H1 (cell line): ENCODE results near the gene ARID4A. TPM values are rescaled to one million over a fixed set of nuclear protein-coding genes. Genes with fewer than 3 reads are reported as not detected.

Experiments
- CBX5 ChIP-seq: fragments of 300-800, 300-1000 bp; sonication (generic); IDR thresholded peaks from 2 replicates; pipeline ENCODE4 v1.7.1; 2016; ENCODE audit warnings: antibody characterized with exemption, low read length, low read depth
- CTBP2 ChIP-seq: IDR thresholded peaks from 2 replicates; pipeline ENCODE4 v1.7.0; 2011; ENCODE audit warnings: borderline replicate concordance, mild to moderate bottlenecking, moderate library complexity, mixed read lengths, low read length; ENCODE audit not compliant: insufficient read depth, insufficient read length
- NANOG ChIP-seq: IDR thresholded peaks from 2 replicates; pipeline ENCODE4 v1.6.1; 2011; ENCODE audit warnings: low read length, low read depth, mild to moderate bottlenecking, inconsistent platforms; ENCODE audit not compliant: insufficient read depth, poor library complexity, severe bottlenecking
- RNF2 ChIP-seq: fragments of 200-900, 300-1000 bp; sonication (generic); IDR thresholded peaks from 2 replicates; pipeline ENCODE4 v1.7.1; 2016; ENCODE audit warnings: borderline replicate concordance, low read depth, mild to moderate bottlenecking, antibody characterized with exemption, low read length; ENCODE audit not compliant: poor library complexity, severe bottlenecking; ENCODE audit errors: missing control alignments
- SAP30 ChIP-seq: fragments of 300-600 bp; sonication (generic); IDR thresholded peaks from 2 replicates; pipeline ENCODE4 v1.7.1; 2012; ENCODE audit warnings: low read length, moderate library complexity, mild to moderate bottlenecking, inconsistent platforms; ENCODE audit not compliant: insufficient read depth, insufficient replicate concordance
- polyA plus RNA-seq, 7 experiments: library from polyadenylated mRNA; depleted of rRNA in 3 of 7; stranded (reverse) in 5 of 7; unstranded in 2 of 7; fragments of >200 nt in 5 of 7; fragments of 200-250 nt in 2 of 7; gene quantifications; 1 replicate in 5 of 7; 2 replicates in 1 of 7; 4 replicates in 1 of 7; pipeline versions ENCODE4 v1.2.1 to v1.2.3, GENCODE V29; 2011 to 2013; ENCODE audit warnings: missing spikeins in 2 of 7, mixed read lengths in 2 of 7
- total RNA-seq: library from RNA; stranded (reverse); fragmentation: NEBNext Ultra II Directional; extraction: Animal tissue kit (Norgen Biotek cat#: 25700); gene quantifications from 2 replicates; pipeline ENCODE4 v1.2.1, GENCODE V29; 2021

Gene ARID4A
- total and polyA plus RNA-seq, 2 of the 8 experiments (the other 6 are each of a cell fraction or from before 2014, with no cell fraction given), result 2.1 to 14.6 TPM

DNA sequence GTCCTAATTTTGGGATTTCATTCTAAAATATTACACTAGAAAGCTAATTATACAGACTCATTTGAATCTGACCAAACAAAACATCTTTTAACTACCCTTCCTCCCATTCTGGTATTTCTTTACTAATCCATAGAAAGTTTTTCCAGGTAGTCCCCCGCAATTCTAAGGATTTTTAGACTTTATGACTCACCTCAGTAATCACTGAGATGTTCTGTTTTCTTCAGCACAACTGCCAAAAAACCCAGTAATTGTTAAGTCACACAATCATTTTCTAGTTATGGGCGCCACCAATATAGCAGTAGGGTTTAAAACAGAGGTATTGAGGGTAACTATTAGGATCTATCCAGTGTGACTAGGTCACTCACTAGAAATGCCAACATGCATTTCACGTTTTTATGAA, 1.6 kb upstream of the ARID4A start (continued):
- TF ChIP-seq SAP30, result no peak
- no peak for TF ChIP-seq NANOG
- TF ChIP-seq RNF2, result no peak
- TF ChIP-seq CBX5, result no peak
- no peak for TF ChIP-seq CTBP2
- TF ChIP-seq, all 59 proteins: peak for 0
